ENCODE measurements around the gene TEAD1. TPM values are rescaled to one million over a fixed set of nuclear protein-coding genes. Genes with fewer than 3 reads are reported as not detected.

TEAD1 gene
- total RNA-seq, 2 experiments from 2014 or later, result 5.6 to 10.8 TPM

DNA sequence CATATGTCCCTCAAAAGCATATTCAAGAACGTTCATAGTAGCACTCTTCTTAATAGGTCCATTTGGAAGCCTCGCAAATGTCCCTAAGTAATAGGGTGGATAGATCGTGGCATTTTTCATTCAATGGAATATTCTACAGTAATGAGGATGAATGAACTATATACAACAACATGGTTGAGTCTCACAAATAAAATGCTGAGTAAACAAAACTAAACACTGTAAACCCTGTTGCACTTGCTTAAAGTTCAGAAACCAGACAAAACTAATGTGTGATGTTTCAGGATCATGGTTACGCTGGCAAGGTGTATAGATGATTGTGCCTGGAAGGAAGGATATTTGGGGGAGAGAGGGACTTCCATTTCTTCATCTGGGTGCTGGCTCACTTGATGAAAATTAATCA lies 244.4 kb downstream of the TEAD1 start:
- H3K4me2 ChIP-seq (ENCODE audit: low read length), result no peak overlapping the region
- CTCF ChIA-PET (ENCODE audit: unreplicated experiment), result no interaction called here
- no peaks in the 10 kb centered on the region for H3K36me3 ChIP-seq (ENCODE audit: insufficient read depth, low read length)
- no peaks in the 10 kb centered on the region for H3K4me1 ChIP-seq (ENCODE audit: insufficient read depth, low read length, poor library complexity, severe bottlenecking)
- no peak for TF ChIP-seq EZH2phosphoT487 (IDR thresholded peaks at IDR 0.05; ENCODE audit: borderline replicate concordance, low read depth, low read length)
- TF ChIP-seq, protein P1, sequence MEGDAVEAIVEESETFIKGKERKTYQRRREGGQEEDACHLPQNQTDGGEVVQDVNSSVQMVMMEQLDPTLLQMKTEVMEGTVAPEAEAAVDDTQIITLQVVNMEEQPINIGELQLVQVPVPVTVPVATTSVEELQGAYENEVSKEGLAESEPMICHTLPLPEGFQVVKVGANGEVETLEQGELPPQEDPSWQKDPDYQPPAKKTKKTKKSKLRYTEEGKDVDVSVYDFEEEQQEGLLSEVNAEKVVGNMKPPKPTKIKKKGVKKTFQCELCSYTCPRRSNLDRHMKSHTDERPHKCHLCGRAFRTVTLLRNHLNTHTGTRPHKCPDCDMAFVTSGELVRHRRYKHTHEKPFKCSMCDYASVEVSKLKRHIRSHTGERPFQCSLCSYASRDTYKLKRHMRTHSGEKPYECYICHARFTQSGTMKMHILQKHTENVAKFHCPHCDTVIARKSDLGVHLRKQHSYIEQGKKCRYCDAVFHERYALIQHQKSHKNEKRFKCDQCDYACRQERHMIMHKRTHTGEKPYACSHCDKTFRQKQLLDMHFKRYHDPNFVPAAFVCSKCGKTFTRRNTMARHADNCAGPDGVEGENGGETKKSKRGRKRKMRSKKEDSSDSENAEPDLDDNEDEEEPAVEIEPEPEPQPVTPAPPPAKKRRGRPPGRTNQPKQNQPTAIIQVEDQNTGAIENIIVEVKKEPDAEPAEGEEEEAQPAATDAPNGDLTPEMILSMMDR (conservative IDR thresholded peaks at IDR 0.05; ENCODE audit: low read length), result no peak
- no TSS peak for BruUV-seq (replicated peaks)
- H3K9me3 ChIP-seq (ENCODE audit: low read length), result no peaks in the 10 kb centered on the region
- no peak overlapping the region for H3K4me3 ChIP-seq (ENCODE audit: low read depth, low read length, poor library complexity, severe bottlenecking)
- H2AFZ ChIP-seq (ENCODE audit: low read length), result no peak overlapping the region
- no peak for DNase-seq (ENCODE audit: low spot score)
- intact Hi-C loops (cut with micrococcal nuclease; ENCODE audit: unreplicated experiment), result no loop called here
- POLR2A ChIA-PET, result no interaction called here
- no peaks in the 10 kb centered on the region for H3K9me2 ChIP-seq (ENCODE audit: insufficient read depth, low read length)
- H3K27ac ChIP-seq (ENCODE audit: low read depth, low read length, poor library complexity, severe bottlenecking), result no peak overlapping the region
- H3K79me2 ChIP-seq (ENCODE audit: insufficient read depth, low read depth, low read length), result no peaks in the 10 kb centered on the region
- H4K20me1 ChIP-seq (ENCODE audit: insufficient read depth, low read length), result no peaks in the 10 kb centered on the region

DNA sequence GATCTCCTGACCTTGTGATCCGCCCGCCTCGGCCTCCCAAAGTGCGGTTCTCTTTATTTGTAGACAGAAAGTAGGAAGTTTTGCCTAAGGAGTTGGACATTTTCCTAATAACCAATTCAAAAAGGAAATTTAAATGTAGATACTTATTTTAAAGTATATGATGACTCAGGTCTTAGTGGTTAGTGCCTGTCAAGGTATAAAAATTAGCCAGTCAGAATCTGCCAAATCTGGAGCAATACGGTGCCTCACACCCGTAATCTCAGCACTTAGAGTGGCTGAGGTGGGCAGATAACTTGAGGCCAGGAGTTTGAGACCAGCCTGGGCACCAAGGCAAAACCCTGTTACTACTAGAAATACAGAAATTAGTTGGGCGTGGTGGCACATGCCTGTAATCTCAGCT lies 248.2 kb downstream of the TEAD1 start:
- H3K9me2 ChIP-seq (ENCODE audit: insufficient read depth, low read length), result no peaks in the 10 kb centered on the region
- TF ChIP-seq, protein P1 (conservative IDR thresholded peaks at IDR 0.05; ENCODE audit: low read length), result no peak
- H3K4me1 ChIP-seq (ENCODE audit: insufficient read depth, low read length, poor library complexity, severe bottlenecking), result no peaks in the 10 kb centered on the region
- BruUV-seq (replicated peaks), result no TSS peak
- ChIA-PET CTCF (ENCODE audit: unreplicated experiment) (no interaction called here), POLR2A (interaction anchor here (0.6 kb wide), 1 partner anchor 192 kb away, joined by 5 read pairs; no protein-coding TSS in a partner anchor)
- H2AFZ ChIP-seq (ENCODE audit: low read length), result no peak overlapping the region
- no peak overlapping the region for H3K4me3 ChIP-seq (ENCODE audit: low read depth, low read length, poor library complexity, severe bottlenecking)
- no peaks in the 10 kb centered on the region for H3K9me3 ChIP-seq (ENCODE audit: low read length)
- H3K79me2 ChIP-seq (ENCODE audit: insufficient read depth, low read depth, low read length), result no peaks in the 10 kb centered on the region
- H3K36me3 ChIP-seq (ENCODE audit: insufficient read depth, low read length), result no peaks in the 10 kb centered on the region
- H3K4me2 ChIP-seq (ENCODE audit: low read length), result no peak overlapping the region
- intact Hi-C loops (cut with micrococcal nuclease; ENCODE audit: unreplicated experiment), result no loop called here
- H4K20me1 ChIP-seq (ENCODE audit: insufficient read depth, low read length), result no peaks in the 10 kb centered on the region
- H3K27ac ChIP-seq (ENCODE audit: low read depth, low read length, poor library complexity, severe bottlenecking), result no peak overlapping the region
- DNase-seq (ENCODE audit: low spot score), result no peak

DNA sequence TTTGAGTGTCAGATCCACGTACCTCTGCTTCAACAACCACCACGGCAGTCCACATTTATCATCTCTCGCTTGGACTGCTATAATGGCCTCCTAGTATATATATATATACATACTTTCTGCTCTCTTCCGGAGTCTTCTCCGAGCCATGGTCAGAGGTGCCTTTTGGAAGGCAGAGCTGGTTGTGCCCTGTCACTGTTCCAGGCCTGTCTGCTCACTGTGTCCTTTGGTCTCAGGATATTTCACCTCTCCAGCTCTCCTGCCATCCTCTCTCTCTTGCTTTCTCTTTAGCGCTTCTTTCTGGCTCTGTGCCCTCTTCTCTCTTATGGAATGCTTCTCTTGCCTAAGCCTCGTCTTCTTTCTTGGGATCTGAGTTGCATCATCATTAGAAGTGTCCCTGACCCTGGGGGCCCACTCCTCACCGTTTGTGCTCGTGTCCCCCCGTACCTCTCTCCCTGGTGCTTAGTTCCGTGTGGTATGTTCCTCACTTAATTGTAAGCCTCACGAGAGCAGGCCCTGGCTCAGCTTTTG lies 248.8 kb downstream of the TEAD1 start:
- no peaks in the 10 kb centered on the region for H3K4me1 ChIP-seq (ENCODE audit: insufficient read depth, low read length, poor library complexity, severe bottlenecking)
- H3K27ac ChIP-seq (ENCODE audit: low read depth, low read length, poor library complexity, severe bottlenecking), result no peak overlapping the region
- DNase-seq (ENCODE audit: low spot score), result no peak
- no peak overlapping the region for H2AFZ ChIP-seq (ENCODE audit: low read length)
- TF ChIP-seq, protein P1 (conservative IDR thresholded peaks at IDR 0.05; ENCODE audit: low read length), result no peak
- H4K20me1 ChIP-seq (ENCODE audit: insufficient read depth, low read length), result no peaks in the 10 kb centered on the region
- H3K79me2 ChIP-seq (ENCODE audit: insufficient read depth, low read depth, low read length), result no peaks in the 10 kb centered on the region
- no peaks in the 10 kb centered on the region for H3K9me3 ChIP-seq (ENCODE audit: low read length)
- intact Hi-C loops (cut with micrococcal nuclease; ENCODE audit: unreplicated experiment), result no loop called here
- CTCF ChIA-PET (ENCODE audit: unreplicated experiment), result no interaction called here
- no peak overlapping the region for H3K4me2 ChIP-seq (ENCODE audit: low read length)
- BruUV-seq (replicated peaks), result no TSS peak
- no peaks in the 10 kb centered on the region for H3K9me2 ChIP-seq (ENCODE audit: insufficient read depth, low read length)
- H3K4me3 ChIP-seq (ENCODE audit: low read depth, low read length, poor library complexity, severe bottlenecking), result no peak overlapping the region
- POLR2A ChIA-PET, result no interaction called here
- no peaks in the 10 kb centered on the region for H3K36me3 ChIP-seq (ENCODE audit: insufficient read depth, low read length)
